ENCODE results near the gene ZMYM1.
"Not testable (repeated sequence)": the region's sequence is repeated elsewhere in the genome, so short reads cannot be mapped to it uniquely, and the experiment has no call there.

Gene ZMYM1

GRCh38 chr1:35079003-35079930 is at the start of gene ZMYM1:
Gene ZMYM1, plus strand, starts transcription at chr1:35079385. Its CDS starts 14,603 bp downstream, at chr1:35093988.
- DNase-seq, result peak; percentile 80 to 81

DNA sequence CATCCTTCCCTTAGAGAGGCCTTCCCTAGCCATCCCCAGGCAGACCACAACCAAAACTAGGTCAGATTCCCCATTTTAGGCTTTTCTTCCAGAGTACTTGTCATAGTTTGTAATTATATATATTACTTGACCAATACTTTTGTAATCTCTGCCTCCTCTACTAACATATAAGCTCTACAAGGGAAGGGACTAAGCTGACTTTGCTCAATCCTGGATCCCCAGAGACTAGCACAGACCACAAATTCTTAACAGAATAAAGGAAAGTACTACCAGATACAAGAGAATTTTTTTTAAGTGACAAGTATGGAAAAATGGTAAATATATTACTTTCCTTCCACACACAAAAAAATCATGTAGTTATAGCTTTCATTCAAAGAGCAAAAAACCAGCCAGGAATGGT is 49.4 kb upstream of the ZMYM1 start:
- no peak for DNase-seq

DNA sequence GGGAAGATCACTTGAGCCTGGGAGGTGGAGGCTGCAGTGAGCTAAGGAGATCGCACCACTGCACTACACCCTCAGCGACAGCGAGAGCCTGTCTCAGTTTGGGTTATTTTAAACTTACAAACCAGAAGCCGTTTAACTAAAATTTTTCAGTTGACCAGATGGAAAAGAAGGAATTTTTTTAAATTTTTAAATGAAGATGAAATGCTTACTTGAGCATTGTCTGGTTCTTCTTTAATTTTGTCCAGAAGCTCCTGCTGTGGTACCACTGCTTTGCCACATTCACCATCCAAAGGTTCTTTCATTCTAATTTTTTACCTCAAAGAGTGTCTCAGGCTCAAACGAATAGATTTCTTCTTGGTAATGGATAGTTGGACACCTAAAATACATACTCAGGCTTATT is 48.8 kb upstream of the ZMYM1 start:
- DNase-seq, result no peak

DNA sequence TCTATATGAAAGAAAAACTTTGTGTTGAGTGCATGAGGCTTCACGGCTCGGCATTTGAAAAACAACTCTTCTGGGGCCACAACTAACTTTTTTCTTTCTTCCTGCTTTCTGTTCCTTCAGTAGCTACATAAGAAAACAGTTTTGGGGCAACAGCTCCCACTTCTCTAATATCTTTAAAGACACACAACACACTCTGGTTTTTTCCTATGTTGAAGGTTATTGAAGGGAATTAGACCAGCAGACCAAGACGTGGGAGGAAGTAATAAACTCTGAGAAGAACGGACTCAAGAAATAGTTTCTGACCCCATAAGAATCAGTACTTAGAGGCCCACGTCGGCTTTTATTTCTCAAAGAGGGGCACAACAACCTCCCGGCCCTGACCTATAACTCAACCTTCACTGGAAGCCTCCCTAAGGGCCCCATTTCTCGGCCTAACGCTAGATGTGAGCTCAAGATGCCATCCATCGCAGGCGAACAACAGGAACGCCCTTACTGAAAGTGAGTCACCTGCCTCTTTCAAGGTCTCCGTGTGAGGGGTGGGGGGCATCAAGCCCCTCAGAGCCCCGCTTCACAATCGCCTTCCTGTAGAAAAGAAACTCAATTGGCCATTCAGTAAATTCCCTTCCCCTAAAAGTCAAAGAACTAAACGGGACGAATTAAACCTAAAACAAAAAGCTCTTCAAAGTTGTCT is 48.3 kb upstream of the ZMYM1 start:
- DNase-seq, result peak; percentile 26 to 38

DNA sequence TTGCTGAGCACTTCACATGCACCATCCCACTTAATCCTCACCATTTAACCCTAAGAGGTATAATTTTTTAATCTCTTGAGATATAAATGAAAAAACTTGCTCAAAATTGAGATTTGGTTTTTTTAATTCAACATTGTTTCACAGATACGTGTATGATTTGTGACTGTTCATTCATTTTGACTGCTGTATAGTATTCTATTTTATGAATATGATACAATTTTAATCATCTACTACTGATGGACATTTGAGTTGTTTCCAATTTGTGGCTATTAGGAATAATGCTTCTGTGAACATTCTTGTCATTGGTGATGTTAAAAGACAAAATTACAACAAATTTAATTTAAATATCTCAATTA is 46.8 kb upstream of the ZMYM1 start:
- no peak for DNase-seq

DNA sequence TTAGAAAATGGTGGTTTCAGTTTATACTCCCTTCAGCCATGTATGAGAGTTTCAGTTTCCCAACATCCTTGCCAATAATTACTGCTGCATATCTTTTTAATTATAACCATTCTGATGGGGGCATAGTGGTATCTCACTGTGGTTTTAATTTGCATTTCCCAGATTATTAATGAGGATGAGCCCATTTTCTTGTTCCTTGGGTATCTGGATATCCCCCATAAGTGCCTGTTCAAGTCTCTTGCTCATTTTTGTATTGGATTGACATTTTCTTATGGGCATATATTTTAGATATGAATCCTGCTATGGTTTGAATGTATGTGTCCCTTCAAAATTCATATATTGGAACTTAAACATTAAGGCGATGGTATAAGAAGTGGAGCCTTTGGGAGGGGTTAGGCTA is 45.8 kb upstream of the ZMYM1 start:
- DNase-seq, result no peak

DNA sequence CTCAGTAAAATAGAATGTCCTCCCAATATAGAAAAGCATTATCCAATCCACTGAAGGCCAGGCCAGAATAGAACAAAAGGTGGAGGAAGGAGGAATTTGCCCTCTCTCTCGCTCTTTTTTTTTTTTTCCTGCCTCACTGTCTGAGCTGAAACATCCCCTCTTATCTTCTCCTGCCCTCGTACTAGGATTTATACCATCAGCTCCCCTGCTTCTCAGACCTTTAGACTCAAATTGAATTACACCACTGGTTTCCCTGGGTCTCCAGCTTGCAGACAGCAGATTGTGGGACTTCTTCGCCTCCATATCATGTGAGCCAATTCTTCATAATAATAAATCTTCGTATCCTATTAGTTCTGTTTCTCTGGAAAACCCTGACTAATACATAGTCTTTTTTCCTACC is 42.6 kb upstream of the ZMYM1 start:
- DNase-seq, result no peak

DNA sequence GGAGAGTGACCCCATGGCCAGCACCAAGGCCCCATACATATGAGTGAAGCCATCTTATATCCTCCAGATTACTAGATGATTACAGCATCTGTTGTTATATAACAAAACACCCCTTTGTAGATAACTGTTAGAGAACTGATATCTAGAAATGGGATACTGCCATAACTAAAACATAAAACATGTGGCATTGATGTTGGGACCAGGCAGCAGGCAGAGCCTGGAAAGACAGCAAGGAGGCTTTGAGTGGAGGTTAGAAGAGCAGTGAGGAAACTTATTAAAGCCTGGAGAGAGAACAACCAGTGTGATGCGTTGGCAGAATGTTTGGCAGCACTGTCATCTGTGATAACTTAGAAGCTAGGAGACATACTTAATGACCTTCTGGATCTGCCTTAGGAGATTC is 42.0 kb upstream of the ZMYM1 start:
- no peak for DNase-seq

- no peak for DNase-seq
These were observed 40.5 kb upstream of the ZMYM1 start for GRCh38 chr1:35038723-35039122.

GRCh38 chr1:35043498-35043897 is 35.7 kb upstream of the ZMYM1 start:
- DNase-seq, result no peak

GRCh38 chr1:35044431-35044830 is 34.8 kb upstream of the ZMYM1 start:
- no peak for DNase-seq

DNA sequence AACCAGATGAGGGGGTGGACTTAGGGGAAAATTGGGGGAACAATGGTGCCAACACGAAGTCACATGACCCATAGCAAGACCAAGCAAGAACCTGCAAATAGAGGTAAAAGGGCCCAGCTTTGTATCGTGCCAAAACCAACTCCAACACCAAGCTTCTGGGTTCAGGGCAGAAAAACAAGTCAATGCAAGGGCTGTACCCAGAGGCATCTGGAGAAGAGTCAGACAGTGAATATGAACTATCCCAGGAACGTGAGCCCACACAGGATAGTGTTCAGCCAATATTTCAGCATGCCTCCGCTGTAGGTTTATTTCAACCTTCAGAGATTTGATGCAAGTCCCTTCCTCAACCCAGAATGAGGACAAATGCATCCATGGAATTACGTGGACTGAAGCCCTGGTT is 32.5 kb upstream of the ZMYM1 start:
- DNase-seq, result no peak

DNA sequence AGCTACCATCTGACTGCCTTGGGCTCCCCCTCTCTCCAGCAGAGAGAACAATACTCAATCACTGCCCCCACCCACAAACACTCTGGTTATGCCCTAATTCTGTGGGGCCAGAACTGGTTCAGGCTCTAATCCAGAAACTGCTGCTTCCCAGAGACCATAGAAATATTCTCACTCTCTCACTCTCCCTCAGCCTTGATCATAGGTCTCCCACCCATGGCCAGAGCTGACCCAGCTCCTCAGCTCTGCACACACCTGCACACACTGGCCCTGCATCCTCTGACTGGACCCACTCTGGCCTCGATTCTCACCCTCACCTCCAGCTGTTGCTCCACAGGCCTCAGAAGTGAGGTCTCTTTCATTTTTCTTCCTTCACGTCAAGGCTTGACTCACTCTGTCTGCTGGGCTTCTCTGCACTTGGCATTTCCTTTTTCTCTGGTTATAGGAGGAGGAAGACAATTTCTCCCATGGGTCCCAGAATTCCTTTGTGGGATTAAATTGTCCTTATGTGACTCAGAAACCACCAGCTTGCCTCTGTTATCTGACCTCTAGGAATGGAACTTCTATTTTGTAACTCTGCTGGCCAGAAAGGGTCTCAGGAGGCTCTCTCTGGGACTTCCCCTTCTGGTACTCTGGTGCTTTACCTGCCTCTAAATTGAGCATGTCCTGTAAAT is 31.9 kb upstream of the ZMYM1 start:
- no peak for DNase-seq

DNA sequence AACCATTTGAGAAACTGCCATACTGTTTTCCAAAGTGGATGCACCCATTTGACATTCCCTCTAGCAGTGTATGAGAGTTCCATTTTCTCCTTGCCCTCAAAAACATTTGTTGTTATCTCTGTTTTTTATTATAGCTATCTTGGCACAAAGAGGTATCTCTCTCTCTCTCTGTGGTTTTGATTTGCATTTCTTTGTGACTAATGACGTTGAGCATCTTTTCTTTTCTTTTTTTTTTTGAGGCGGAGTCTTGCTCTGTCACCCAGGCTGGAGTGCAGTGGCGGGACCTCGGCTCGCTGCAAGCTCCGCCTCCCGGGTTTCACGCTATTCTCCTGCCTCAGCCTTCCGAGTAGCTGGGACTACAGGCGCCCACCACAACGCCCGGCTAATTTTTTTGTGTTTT is 30.1 kb upstream of the ZMYM1 start:
- no peak for DNase-seq

- no peak for DNase-seq
These were observed 25.8 kb upstream of the ZMYM1 start for GRCh38 chr1:35053433-35053832.

DNA sequence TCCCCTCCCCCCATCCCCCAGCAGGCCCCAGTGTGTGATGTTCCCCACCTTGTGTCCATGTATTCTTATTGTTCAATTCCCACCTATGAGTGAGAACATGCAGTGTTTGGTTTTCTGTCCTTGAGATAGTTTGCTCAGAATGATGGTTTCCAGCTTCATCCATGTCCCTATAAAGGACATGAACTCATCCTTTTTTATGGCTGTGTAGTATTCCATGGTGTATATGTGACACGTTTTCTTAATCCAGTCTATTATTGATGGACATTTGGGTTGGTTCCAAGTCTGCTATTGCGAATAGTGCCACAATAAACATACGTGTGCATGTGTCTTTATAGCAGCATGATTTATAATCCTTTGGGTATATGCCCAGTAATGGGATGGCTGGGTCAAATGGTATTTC is 24.9 kb upstream of the ZMYM1 start:
- DNase-seq, result not testable (repeated sequence)

DNA sequence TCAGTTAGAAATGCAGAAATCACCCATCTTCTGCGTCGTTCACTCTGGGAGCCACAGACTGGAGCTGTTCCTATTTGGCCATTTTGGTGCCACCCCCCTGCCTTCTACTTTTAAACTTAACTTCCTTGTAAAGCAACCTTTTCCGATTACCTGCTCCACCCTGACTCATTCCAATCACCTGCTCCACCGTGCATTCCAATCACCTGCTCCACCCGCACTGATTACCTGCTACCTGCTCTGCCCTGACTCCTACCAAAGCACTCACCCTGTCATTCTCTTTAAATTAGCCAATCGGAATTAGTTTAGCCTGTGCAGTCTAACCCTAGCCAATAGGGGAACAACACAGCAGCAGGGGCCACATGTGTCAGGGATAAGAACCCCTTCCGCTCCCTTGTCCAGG is 20.9 kb upstream of the ZMYM1 start:
- DNase-seq, result not testable (repeated sequence)

DNA sequence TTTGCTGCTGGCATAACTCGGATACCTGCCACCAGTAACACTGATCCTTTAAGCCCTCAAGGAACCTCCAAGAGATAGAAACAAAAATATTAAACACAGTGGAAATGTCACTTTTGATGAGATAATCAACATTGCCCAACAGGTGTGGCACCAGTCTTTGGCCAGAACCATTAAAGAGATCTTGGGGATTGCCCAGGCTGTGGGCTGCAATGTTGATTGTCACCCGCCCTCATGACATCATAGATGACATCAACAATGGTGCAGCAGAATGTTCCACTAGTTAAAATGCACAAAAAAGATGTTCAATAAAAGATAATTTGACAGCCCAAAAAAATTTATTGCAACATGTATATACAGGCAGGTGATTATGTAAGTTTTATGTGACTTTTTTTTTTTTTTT is 20.2 kb upstream of the ZMYM1 start:
- no peak for DNase-seq

GRCh38 chr1:35062518-35063196 is 16.5 kb upstream of the ZMYM1 start:
- no peak for DNase-seq

- no peak for DNase-seq
These were observed 14.9 kb upstream of the ZMYM1 start for GRCh38 chr1:35064265-35064664.

DNA sequence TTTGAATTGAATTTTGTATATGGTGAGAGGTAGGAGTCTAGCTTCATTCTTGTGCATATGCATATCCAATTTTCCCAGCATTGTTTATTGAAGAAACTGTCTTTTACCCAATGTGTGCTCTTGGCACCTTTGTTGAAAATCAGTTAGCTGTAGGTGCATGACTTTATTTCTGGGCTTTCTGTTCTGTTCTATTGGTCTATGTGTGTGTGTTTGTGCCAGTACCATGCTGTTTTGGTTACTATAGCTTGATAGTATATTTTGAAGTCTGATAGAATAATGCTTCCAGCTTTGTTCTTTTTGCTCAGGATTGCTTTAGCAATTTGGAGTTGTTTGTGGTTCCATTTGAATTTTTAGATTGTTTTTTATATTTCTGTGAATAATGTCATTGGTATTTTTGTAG is 9.4 kb upstream of the ZMYM1 start:
- no peak for DNase-seq

DNA sequence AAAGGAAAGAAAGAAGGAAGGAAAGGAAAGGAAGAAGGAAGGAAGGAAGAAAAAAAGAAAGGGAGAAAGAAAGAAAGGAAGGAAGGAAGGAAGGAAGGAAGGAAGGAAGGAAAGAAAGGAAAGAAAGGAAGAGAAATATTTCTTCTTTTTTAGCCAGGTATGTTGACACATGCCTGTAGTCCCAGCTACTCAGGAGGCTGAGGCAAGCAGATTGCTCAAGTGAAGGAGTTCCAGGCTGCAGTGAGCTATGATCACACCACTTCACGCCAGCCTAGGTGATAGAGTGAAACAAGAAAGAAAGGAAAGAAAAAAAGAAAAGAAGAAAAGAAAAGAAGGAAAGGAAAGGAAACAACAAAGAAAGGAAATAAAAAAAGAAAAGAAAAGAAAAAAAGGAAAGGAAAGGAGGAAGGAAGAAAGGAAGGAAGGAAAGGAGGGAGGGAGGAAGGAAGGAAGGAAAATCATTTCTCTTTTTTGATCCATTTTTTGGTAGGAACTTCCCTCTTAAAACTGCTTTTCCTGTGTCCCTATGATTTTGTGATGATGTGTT is 5.8 kb upstream of the ZMYM1 start:
- DNase-seq, result no peak

DNA sequence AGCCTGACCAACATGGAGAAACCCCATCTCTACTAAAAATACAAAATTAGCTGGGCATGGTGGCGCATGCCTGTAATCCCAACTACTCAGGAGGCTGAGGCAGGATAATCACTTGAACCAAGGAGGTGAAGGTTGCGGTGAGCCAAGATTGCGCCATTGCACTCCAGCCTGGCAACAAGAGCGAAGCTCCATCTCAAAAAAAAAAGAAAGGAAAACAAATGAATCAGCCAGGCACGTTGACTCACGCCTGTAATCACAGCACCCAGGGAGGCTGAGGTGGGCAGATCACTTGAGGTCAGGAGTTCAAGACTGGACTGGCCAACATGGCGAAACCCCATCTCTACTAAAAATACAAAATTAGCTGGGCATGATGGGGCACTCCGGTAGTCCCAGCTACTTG is 2.8 kb upstream of the ZMYM1 start:
- DNase-seq, result not testable (repeated sequence)
